Measurements from ENCODE around the gene SLC44A4.

- no peak for TF ChIP-seq CTCF (conservative IDR thresholded peaks at IDR 0.05 in 1 of 2, IDR thresholded peaks at IDR 0.05 in 1 of 2; ENCODE audit: extremely low read depth in 1 of 2, insufficient read depth in 1 of 2, low read depth in 1 of 2, low read length in 2 of 2)
- TF ChIP-seq EZH2 (IDR thresholded peaks at IDR 0.05; ENCODE audit: borderline replicate concordance, low read length) = no peak
These were observed 28.5 kb upstream of the SLC44A4 start for GRCh38 chr6:31907158-31907813.

Data from mammary epithelial cell (primary cell).